ENCODE measurements around the gene STAG1. TPM values are rescaled to one million over a fixed set of nuclear protein-coding genes. Genes with fewer than 3 reads are reported as not detected.

The STAG1 gene
- total RNA-seq, 1 donor from 2014 or later = 40.9 TPM

DNA sequence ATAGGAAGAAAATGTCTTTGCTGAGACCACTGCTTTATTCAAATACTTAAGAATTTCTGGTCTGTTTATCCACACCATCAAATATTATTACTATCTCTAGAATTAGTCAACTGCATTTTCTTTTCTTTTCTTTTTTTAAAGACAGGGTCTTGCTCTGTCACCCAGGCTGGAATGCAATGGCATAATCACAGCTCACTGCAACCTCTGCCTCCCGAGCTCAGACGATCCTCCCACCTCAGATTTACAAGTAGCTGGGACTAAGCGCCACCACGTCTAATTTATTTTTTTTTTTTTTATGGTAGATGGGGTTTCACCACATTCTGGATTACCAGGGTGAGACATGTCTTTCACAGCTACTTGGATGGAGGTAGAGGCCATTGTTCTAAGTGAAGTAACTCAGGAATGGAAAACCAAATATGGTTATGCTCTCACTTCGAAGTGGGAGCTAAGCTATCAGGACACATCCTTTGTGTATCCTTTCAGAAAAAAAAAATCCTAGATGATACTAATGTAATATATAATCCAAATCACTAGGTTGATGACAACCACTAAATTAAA lies 52.8 kb downstream of the STAG1 start:
- Mint-ChIP-seq H3K36me3 (ENCODE audit: low read depth) (no peaks in the 10 kb centered on the region), H3K27ac (ENCODE audit: unreplicated experiment) (peak overlapping the region; percentile 63), H3K9me3 (ENCODE audit: low read depth) (no peaks in the 10 kb centered on the region), H3K4me1 (ENCODE audit: low read depth) (peaks cover 44% of the 10 kb centered on the region), H3K4me3 (ENCODE audit: unreplicated experiment) (no peak overlapping the region), H3K27me3 (ENCODE audit: low read depth) (no peaks in the 10 kb centered on the region)
- DNase-seq (ENCODE audit: low spot score) = no peak
- TF ChIP-seq, protein P1, sequence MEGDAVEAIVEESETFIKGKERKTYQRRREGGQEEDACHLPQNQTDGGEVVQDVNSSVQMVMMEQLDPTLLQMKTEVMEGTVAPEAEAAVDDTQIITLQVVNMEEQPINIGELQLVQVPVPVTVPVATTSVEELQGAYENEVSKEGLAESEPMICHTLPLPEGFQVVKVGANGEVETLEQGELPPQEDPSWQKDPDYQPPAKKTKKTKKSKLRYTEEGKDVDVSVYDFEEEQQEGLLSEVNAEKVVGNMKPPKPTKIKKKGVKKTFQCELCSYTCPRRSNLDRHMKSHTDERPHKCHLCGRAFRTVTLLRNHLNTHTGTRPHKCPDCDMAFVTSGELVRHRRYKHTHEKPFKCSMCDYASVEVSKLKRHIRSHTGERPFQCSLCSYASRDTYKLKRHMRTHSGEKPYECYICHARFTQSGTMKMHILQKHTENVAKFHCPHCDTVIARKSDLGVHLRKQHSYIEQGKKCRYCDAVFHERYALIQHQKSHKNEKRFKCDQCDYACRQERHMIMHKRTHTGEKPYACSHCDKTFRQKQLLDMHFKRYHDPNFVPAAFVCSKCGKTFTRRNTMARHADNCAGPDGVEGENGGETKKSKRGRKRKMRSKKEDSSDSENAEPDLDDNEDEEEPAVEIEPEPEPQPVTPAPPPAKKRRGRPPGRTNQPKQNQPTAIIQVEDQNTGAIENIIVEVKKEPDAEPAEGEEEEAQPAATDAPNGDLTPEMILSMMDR (IDR thresholded peaks at IDR 0.05) = no peak

DNA sequence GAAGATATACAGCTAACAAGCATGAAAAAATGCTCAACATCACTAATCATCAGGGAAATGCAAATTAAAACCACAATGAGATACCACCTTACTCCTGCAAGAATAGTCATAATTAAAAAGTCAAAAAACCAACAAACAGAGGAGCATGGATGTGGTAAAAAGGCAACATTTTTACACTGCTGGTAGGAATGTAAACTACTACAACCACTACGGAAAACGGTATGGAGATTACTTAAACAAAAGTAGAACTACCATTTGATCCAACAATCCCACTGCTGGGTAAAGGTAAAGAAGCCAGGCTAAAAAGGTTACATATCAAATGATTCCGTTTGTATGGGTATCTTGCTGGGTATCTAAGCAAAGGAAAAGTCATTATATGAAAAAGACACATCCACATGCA lies 53.8 kb downstream of the STAG1 start:
- DNase-seq (ENCODE audit: low spot score) = no peak
- Mint-ChIP-seq H3K27ac (ENCODE audit: unreplicated experiment) (no peak overlapping the region), H3K9me3 (ENCODE audit: low read depth) (no peaks in the 10 kb centered on the region), H3K4me1 (ENCODE audit: low read depth) (peaks cover 49% of the 10 kb centered on the region), H3K4me3 (ENCODE audit: unreplicated experiment) (no peak overlapping the region), H3K27me3 (ENCODE audit: low read depth) (no peaks in the 10 kb centered on the region), H3K36me3 (ENCODE audit: low read depth) (no peaks in the 10 kb centered on the region)
- TF ChIP-seq, protein P1 (IDR thresholded peaks at IDR 0.05) = peak; percentile 42

DNA sequence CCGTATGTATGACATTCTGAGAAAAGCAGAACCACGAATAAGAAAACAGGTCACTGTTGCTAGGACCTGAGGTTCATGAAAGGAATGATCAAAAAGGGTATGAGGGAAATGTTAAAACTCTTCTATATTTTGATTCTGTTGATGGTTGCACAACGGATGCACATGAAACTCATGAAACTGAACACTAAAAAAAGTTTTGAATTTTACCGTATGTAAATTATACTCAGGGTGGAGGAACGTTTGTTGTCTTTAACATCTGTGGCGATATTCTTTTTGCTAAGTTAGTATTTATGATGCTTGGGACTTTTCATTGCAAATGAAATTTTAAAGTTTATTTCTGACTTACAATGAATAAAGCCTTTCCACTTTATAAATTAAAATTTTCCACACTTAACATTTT lies 55.4 kb downstream of the STAG1 start:
- no peak overlapping the region for H3K4me3 Mint-ChIP-seq (ENCODE audit: unreplicated experiment)
- no peaks in the 10 kb centered on the region for H3K27me3 Mint-ChIP-seq (ENCODE audit: low read depth)
- no peaks in the 10 kb centered on the region for H3K9me3 Mint-ChIP-seq (ENCODE audit: low read depth)
- no peak overlapping the region for H3K27ac Mint-ChIP-seq (ENCODE audit: unreplicated experiment)
- TF ChIP-seq, protein P1 (IDR thresholded peaks at IDR 0.05) = no peak
- no peaks in the 10 kb centered on the region for H3K36me3 Mint-ChIP-seq (ENCODE audit: low read depth)
- peaks cover 49% of the 10 kb centered on the region for H3K4me1 Mint-ChIP-seq (ENCODE audit: low read depth)
- no peak for DNase-seq (ENCODE audit: low spot score)

DNA sequence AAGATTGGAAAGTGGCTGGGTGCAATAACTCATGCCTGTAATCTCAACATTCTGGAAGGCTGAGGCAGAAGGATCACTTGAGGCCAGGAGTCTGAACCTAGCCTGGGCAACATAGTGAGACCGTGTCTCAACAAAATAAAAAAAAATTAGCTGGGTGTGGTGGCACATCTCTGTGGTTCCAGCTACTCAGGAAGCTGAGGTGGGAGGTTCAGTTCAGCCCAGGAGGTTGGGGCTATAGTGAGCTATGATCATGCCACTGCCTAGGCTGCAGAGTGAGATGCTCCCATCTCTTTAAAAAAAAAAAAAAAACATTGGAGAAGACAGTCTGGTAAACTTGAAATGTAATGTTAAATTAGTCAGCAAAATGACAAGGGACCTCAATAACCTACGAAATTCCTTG lies 57.9 kb downstream of the STAG1 start:
- Mint-ChIP-seq H3K4me3 (ENCODE audit: unreplicated experiment) (no peak overlapping the region), H3K27ac (ENCODE audit: unreplicated experiment) (no peak overlapping the region), H3K27me3 (ENCODE audit: low read depth) (no peaks in the 10 kb centered on the region), H3K9me3 (ENCODE audit: low read depth) (no peaks in the 10 kb centered on the region), H3K4me1 (ENCODE audit: low read depth) (peaks cover 51% of the 10 kb centered on the region), H3K36me3 (ENCODE audit: low read depth) (no peaks in the 10 kb centered on the region)
- TF ChIP-seq, protein P1 (IDR thresholded peaks at IDR 0.05) = no peak
- no peak for DNase-seq (ENCODE audit: low spot score)

DNA sequence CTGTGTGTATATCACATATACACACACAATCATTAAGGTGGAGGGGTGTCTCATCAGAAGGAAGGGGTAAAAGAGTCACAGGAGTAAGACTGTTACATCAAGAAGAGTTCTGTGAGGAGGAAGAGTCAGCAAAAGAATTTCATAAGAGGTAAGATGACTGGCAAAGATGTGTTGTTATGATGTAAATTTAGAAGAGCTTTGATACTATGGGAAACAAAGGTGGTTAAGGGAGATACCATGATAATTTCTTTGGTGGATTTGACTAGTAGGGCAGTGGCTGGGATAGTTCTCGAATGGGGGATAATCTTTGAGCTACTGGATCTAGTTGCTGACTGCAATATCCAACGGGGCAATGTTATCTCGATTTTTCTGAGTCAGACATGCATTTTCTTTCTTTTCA lies 61.6 kb downstream of the STAG1 start:
- no peak for DNase-seq (ENCODE audit: low spot score)
- Mint-ChIP-seq H3K4me3 (ENCODE audit: unreplicated experiment) (no peak overlapping the region), H3K27ac (ENCODE audit: unreplicated experiment) (no peak overlapping the region), H3K4me1 (ENCODE audit: low read depth) (peaks cover 18% of the 10 kb centered on the region), H3K9me3 (ENCODE audit: low read depth) (no peaks in the 10 kb centered on the region), H3K36me3 (ENCODE audit: low read depth) (no peaks in the 10 kb centered on the region), H3K27me3 (ENCODE audit: low read depth) (no peaks in the 10 kb centered on the region)
- TF ChIP-seq, protein P1 (IDR thresholded peaks at IDR 0.05) = no peak

All from chondrocyte (in vitro differentiated cells).